HCT116 (cell line): ENCODE measurements around the gene FGF14. TPM values are rescaled to one million over a fixed set of nuclear protein-coding genes. Genes with fewer than 3 reads are reported as not detected.

Source experiments
- ATAC-seq: fragments of 200-7000 bp; cut with Tn5 transposase; 2 replicates; pipeline ENCODE4 v1.9.1; 2020; ENCODE audit warnings: mild to moderate bottlenecking, moderate library complexity
- BruUV-seq: library from RNA; stranded (reverse); fragments of 400-500 nt; replicated peaks from 2 replicates; lab custom pipeline; 2021; lab: Mats Ljungman, UMichigan
- CTCF ChIA-PET: fragments of 300-600 bp; sonication (Branson Sonifier 250); formaldehyde crosslinking; loops from one replicate; lab custom pipeline; 2021; ENCODE audit warnings: antibody characterized with exemption; lab: Charles Lee
- POLR2A ChIA-PET: fragments of 300-600, 350-600 bp; sonication (Branson Sonifier 250); formaldehyde crosslinking; loops from one replicate; lab custom pipeline; 2021; ENCODE audit warnings: antibody characterized with exemption; lab: Charles Lee
- RAD21 ChIA-PET, 2 experiments: fragments of 300-600 bp; sonication (Branson Sonifier 250); formaldehyde crosslinking; loops; one replicate each; lab custom pipeline; 2023; ENCODE audit warnings: low total read pairs in 2 of 2; ENCODE audit not compliant: uncharacterized antibody in 2 of 2, unreplicated experiment in 2 of 2, low non-redundant PET in 1 of 2; lab: Charles Lee
- DNase-seq: peaks from one replicate; pipeline ENCODE4 v3.0.0-alpha.2; 2010; ENCODE audit warnings: low read depth, low spot score
- H2AFZ ChIP-seq: fragments of 200-600 bp; shearing (Covaris generic), sonication (generic); 2 replicates; pipeline ENCODE4 v1.6.1; 2017; ENCODE audit warnings: low read depth, mixed run types, mixed read lengths, antibody characterized with exemption, low read length; ENCODE audit not compliant: poor library complexity, severe bottlenecking
- H3K27ac ChIP-seq: 2 replicates; pipeline ENCODE4 v1.5.1; 2012; ENCODE audit warnings: low read depth, low read length
- H3K27me3 ChIP-seq: fragments of 200-600 bp; sonication (generic); 2 replicates; pipeline ENCODE4 v1.6.1; 2016; ENCODE audit warnings: mixed run types, low read length, mixed read lengths; ENCODE audit not compliant: insufficient read depth
- H3K36me3 ChIP-seq, 2 experiments: fragments of 200-500 bp in 1 of 2; fragments of 200-600 bp in 1 of 2; sonication (Bioruptor generic) in 1 of 2; sonication (generic) in 1 of 2; 2 replicates each; pipeline versions ENCODE4 v1.5.1 to v1.6.1; 2014 to 2016; ENCODE audit warnings: low read length in 2 of 2, inconsistent platforms in 1 of 2, mixed read lengths in 1 of 2, mixed run types in 1 of 2; ENCODE audit not compliant: insufficient read depth in 2 of 2, control insufficient read depth in 1 of 2
- H3K4me1 ChIP-seq, 2 experiments: fragments of 200-600 bp in 1 of 2; sonication (generic) in 1 of 2; 2 replicates each; pipeline versions ENCODE4 v1.5.1 to v1.6.1; 2012 to 2017; ENCODE audit warnings: low read length in 2 of 2, inconsistent platforms in 1 of 2, mild to moderate bottlenecking in 1 of 2, mixed read lengths in 1 of 2, mixed run types in 1 of 2, moderate library complexity in 1 of 2; ENCODE audit not compliant: insufficient read depth in 2 of 2, control insufficient read depth in 1 of 2
- H3K4me2 ChIP-seq: fragments of 200-600 bp; sonication (generic); 2 replicates; pipeline ENCODE4 v1.6.1; 2017; ENCODE audit warnings: mixed run types, low read length, mixed read lengths
- H3K4me3 ChIP-seq, 2 experiments: fragments of 200-600 bp in 1 of 2; sonication (generic) in 1 of 2; replicated peaks in 1 of 2; 2 replicates each; pipeline ENCODE4 v1.5.1; 2011 to 2016; ENCODE audit warnings: low read length in 2 of 2, control low read depth in 1 of 2, low read depth in 1 of 2, mild to moderate bottlenecking in 1 of 2, mixed read lengths in 1 of 2, mixed run types in 1 of 2
- H3K79me2 ChIP-seq: fragments of 200-600 bp; sonication (generic); 2 replicates; pipeline ENCODE4 v1.6.1; 2017; ENCODE audit warnings: mild to moderate bottlenecking, mixed run types, low read length, moderate library complexity, mixed read lengths; ENCODE audit not compliant: insufficient read depth
- H3K9ac ChIP-seq: fragments of 200-600 bp; sonication (generic); 2 replicates; pipeline ENCODE4 v1.6.1; 2016; ENCODE audit warnings: low read length, mixed read lengths
- H3K9me2 ChIP-seq: fragments of 200-600 bp; sonication (generic), shearing (Covaris generic); 2 replicates; pipeline ENCODE4 v1.6.1; 2017; ENCODE audit warnings: mixed run types, mild to moderate bottlenecking, moderate library complexity; ENCODE audit not compliant: insufficient read depth
- H3K9me3 ChIP-seq, 2 experiments: fragments of 200-500 bp in 1 of 2; fragments of 200-600 bp in 1 of 2; sonication (Bioruptor generic) in 1 of 2; sonication (generic) in 1 of 2; 2 replicates each; pipeline ENCODE4 v1.6.1; 2014 to 2017; ENCODE audit warnings: low read length in 2 of 2, mixed read lengths in 2 of 2, inconsistent platforms in 1 of 2, low read depth in 1 of 2, mild to moderate bottlenecking in 1 of 2, mixed run types in 1 of 2, moderate library complexity in 1 of 2; ENCODE audit not compliant: control insufficient read depth in 1 of 2, insufficient read depth in 1 of 2
- H4K20me1 ChIP-seq: fragments of 200-600 bp; sonication (generic), shearing (Covaris generic); 2 replicates; pipeline ENCODE4 v1.6.1; 2017; ENCODE audit warnings: mixed run types, mild to moderate bottlenecking, moderate library complexity; ENCODE audit not compliant: insufficient read depth
- CBX3 ChIP-seq: IDR thresholded peaks from 2 replicates; pipeline ENCODE4 v1.6.1; 2012; ENCODE audit warnings: low read depth
- EGR1 ChIP-seq: IDR thresholded peaks from 2 replicates; pipeline ENCODE4 v1.6.1; 2012; ENCODE audit warnings: low read depth
- ELF1 ChIP-seq: IDR thresholded peaks from 2 replicates; pipeline ENCODE4 v1.6.1; 2012; ENCODE audit warnings: low read depth, borderline replicate concordance
- JUND ChIP-seq: IDR thresholded peaks from 2 replicates; pipeline ENCODE4 v1.6.1; 2012
- POLR2A ChIP-seq: IDR thresholded peaks from 2 replicates; pipeline ENCODE4 v1.7.0; 2011; ENCODE audit warnings: borderline replicate concordance; ENCODE audit not compliant: insufficient read depth, insufficient read length; ENCODE audit errors: extremely low read depth
- SRF ChIP-seq: IDR thresholded peaks from 2 replicates; pipeline ENCODE4 v1.6.1; 2012; ENCODE audit warnings: low read depth
- YY1 ChIP-seq: IDR thresholded peaks from 2 replicates; pipeline ENCODE4 v1.6.1; 2011; ENCODE audit warnings: low read length, low read depth, moderate library complexity, mild to moderate bottlenecking; ENCODE audit not compliant: insufficient replicate concordance; ENCODE audit errors: extremely low read depth
- ZNF274 ChIP-seq: fragments of 200-500 bp; sonication (Bioruptor generic); IDR thresholded peaks from 2 replicates; pipeline ENCODE4 v1.6.1; 2014; ENCODE audit warnings: mild to moderate bottlenecking, low read depth, low read length, inconsistent platforms
- intact Hi-C: fragments of 100-400 bp; cut with micrococcal nuclease; formaldehyde crosslinking; loops from 2 replicates; pipeline ENCODE4 v1.10.0; 2022
- total RNA-seq: library from RNA; stranded (reverse); gene quantifications from one replicate; pipeline ENCODE4 v1.2.1, GENCODE V29; 2021; ENCODE audit not compliant: unreplicated experiment
- TF ChIP-seq, protein P1 (sequence below), 3 experiments: fragments of 200-600 bp in 1 of 3; sonication (generic) in 1 of 3; IDR thresholded peaks in 2 of 3; conservative IDR thresholded peaks in 1 of 3; 2 replicates each; pipeline ENCODE4 v1.5.1; 2012 to 2017; ENCODE audit warnings: low read depth in 2 of 3, low read length in 2 of 3, antibody characterized with exemption in 1 of 3, borderline replicate concordance in 1 of 3, control low read depth in 1 of 3, mild to moderate bottlenecking in 1 of 3, mixed read lengths in 1 of 3, mixed run types in 1 of 3, moderate library complexity in 1 of 3; ENCODE audit not compliant: insufficient read depth in 1 of 3
- TF ChIP-seq, protein P2 (sequence below): IDR thresholded peaks from 2 replicates; pipeline ENCODE4 v1.6.1; 2012; ENCODE audit warnings: low read depth
- TF ChIP-seq, protein P3 (sequence below): IDR thresholded peaks from 2 replicates; pipeline ENCODE4 v1.6.1; 2012

FGF14 gene
- total RNA-seq, 1 experiment from 2014 or later = not detected

DNA sequence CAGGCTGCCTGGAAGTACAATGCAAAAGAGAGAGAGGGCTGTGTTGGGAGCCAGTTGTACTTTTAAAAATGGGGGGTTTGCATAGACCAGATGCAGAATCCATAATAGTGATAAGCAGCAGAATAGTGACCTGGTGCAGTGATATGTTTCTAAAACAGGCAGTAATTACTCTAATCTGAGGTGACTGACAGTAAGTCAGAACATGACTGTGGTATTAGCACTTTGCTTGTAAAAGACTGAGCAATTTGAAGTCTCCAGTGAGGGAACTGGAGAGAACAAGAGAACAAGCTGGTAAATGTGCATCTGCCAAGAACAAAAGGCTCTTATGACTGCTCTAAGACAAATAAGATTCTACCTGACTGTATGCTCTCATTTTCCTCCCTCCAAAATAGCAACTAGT, 565.9 kb downstream of the FGF14 start:
- BruUV-seq = no TSS peak

DNA sequence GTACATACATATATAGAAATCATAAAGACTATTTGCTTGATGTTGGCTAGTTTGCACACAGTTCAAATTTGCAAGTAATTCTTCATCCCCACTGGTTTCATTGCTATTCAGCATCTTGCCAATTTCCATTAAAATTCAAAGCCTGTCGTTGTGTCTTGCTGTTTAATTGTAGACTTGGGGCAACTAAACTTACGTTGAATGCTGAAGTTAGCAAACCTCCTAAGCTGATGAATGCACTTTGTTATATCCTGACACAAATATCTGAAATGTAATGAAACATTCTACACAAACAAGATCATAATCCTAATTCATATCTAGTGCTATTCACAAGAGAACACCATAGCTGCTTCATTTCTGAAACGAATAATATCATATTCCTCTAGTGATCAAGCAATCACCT, 568.2 kb downstream of the FGF14 start:
- Histone ChIP-seq H3K9me2 (no peaks in the 10 kb centered on the region), H3K27me3 (no peaks in the 10 kb centered on the region), H3K4me2 (no peak overlapping the region), H3K4me1 (no peaks in the 10 kb centered on the region), H3K27ac (no peak overlapping the region), H3K9ac (no peak overlapping the region), H2AFZ (no peak overlapping the region), H4K20me1 (no peaks in the 10 kb centered on the region), H3K4me3 (no peak overlapping the region), H3K79me2 (no peaks in the 10 kb centered on the region), H3K36me3 (no peaks in the 10 kb centered on the region), H3K9me3 (peaks cover 0 to 9% of the 10 kb centered on the region in 2 experiments; a peak in 2 of 4 replicates)
- intact Hi-C loops = no loop called here
- DNase-seq (no peak), ATAC-seq (no peak)
- POLR2A ChIA-PET = no interaction called here
- no TSS peak for BruUV-seq
- CTCF ChIA-PET = no interaction called here
- RAD21 ChIA-PET = no interaction called here
- TF ChIP-seq, protein P1, sequence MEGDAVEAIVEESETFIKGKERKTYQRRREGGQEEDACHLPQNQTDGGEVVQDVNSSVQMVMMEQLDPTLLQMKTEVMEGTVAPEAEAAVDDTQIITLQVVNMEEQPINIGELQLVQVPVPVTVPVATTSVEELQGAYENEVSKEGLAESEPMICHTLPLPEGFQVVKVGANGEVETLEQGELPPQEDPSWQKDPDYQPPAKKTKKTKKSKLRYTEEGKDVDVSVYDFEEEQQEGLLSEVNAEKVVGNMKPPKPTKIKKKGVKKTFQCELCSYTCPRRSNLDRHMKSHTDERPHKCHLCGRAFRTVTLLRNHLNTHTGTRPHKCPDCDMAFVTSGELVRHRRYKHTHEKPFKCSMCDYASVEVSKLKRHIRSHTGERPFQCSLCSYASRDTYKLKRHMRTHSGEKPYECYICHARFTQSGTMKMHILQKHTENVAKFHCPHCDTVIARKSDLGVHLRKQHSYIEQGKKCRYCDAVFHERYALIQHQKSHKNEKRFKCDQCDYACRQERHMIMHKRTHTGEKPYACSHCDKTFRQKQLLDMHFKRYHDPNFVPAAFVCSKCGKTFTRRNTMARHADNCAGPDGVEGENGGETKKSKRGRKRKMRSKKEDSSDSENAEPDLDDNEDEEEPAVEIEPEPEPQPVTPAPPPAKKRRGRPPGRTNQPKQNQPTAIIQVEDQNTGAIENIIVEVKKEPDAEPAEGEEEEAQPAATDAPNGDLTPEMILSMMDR (IDR thresholded peaks at IDR 0.05 in 2 of 3, conservative IDR thresholded peaks at IDR 0.05 in 1 of 3; ENCODE audit: borderline replicate concordance in 1 of 3, insufficient read depth in 1 of 3, low read depth in 2 of 3, low read length in 2 of 3) = no peak
- TF ChIP-seq ZNF274 (no peak), JUND (no peak), YY1 (no peak), CBX3 (no peak), ELF1 (no peak), EGR1 (no peak), SRF (no peak), POLR2A (no peak)
- TF ChIP-seq, protein P2, sequence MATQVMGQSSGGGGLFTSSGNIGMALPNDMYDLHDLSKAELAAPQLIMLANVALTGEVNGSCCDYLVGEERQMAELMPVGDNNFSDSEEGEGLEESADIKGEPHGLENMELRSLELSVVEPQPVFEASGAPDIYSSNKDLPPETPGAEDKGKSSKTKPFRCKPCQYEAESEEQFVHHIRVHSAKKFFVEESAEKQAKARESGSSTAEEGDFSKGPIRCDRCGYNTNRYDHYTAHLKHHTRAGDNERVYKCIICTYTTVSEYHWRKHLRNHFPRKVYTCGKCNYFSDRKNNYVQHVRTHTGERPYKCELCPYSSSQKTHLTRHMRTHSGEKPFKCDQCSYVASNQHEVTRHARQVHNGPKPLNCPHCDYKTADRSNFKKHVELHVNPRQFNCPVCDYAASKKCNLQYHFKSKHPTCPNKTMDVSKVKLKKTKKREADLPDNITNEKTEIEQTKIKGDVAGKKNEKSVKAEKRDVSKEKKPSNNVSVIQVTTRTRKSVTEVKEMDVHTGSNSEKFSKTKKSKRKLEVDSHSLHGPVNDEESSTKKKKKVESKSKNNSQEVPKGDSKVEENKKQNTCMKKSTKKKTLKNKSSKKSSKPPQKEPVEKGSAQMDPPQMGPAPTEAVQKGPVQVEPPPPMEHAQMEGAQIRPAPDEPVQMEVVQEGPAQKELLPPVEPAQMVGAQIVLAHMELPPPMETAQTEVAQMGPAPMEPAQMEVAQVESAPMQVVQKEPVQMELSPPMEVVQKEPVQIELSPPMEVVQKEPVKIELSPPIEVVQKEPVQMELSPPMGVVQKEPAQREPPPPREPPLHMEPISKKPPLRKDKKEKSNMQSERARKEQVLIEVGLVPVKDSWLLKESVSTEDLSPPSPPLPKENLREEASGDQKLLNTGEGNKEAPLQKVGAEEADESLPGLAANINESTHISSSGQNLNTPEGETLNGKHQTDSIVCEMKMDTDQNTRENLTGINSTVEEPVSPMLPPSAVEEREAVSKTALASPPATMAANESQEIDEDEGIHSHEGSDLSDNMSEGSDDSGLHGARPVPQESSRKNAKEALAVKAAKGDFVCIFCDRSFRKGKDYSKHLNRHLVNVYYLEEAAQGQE = no peak

More for the DNA sequence above, 565.9 kb downstream of the FGF14 start:
- DNase-seq = no peak
- H3K36me3 ChIP-seq = no peaks in the 10 kb centered on the region
- H3K4me1 ChIP-seq = no peaks in the 10 kb centered on the region
- RAD21 ChIA-PET = no interaction called here
- intact Hi-C loops = no loop called here
- CTCF ChIA-PET = no interaction called here
- no peaks in the 10 kb centered on the region for H3K27me3 ChIP-seq
- no peaks in the 10 kb centered on the region for H4K20me1 ChIP-seq
- H3K9me3 ChIP-seq = peaks cover 0 to 9% of the 10 kb centered on the region in 2 experiments; a peak in 1 of 4 replicates
- H3K4me3 ChIP-seq = no peak overlapping the region
- POLR2A ChIA-PET = no interaction called here
- no peak overlapping the region for H2AFZ ChIP-seq
- H3K9ac ChIP-seq = no peak overlapping the region
- TF ChIP-seq EGR1 = no peak
- TF ChIP-seq, protein P3, sequence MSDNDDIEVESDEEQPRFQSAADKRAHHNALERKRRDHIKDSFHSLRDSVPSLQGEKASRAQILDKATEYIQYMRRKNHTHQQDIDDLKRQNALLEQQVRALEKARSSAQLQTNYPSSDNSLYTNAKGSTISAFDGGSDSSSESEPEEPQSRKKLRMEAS = no peak
- TF ChIP-seq SRF = no peak
- no peak for TF ChIP-seq JUND
- no peak for TF ChIP-seq ZNF274
- TF ChIP-seq, all 23 proteins: peak for 0
- ATAC-seq = no peak
- no peak overlapping the region for H3K4me2 ChIP-seq
- H3K9me2 ChIP-seq = no peaks in the 10 kb centered on the region
- H3K79me2 ChIP-seq = no peaks in the 10 kb centered on the region
- H3K27ac ChIP-seq = no peak overlapping the region
